ENCODE measurements around the gene TAGLN3. TPM values are rescaled to one million over a fixed set of nuclear protein-coding genes. Genes with fewer than 3 reads are reported as not detected.

Gene TAGLN3
- total RNA-seq, 1 donor from 2014 or later: 0.74 TPM

DNA sequence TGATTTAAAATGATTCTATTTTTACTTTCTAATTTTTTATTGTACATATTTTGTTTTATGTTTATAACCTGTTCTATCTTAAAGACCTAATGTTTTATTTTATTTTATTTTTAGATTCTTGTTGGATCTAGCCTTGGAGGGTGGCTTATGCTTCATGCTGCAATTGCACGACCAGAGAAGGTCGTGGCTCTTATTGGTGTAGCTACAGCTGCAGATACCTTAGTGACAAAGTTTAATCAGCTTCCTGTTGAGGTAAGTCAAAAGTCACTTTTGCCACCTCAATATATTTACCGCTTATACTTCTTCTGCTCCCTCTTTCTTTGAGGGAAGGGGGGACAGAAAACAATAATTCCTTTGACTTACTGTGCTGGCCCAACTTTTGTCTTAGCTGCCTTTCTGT lies 11.9 kb upstream of the TAGLN3 start:
- no peak for DNase-seq
- no peak overlapping the region for H3K4me3 ChIP-seq
- H3K27me3 ChIP-seq (ENCODE audit: low read depth): no peaks in the 10 kb centered on the region
- peaks cover 36% of the 10 kb centered on the region for H3K36me3 ChIP-seq
- TF ChIP-seq, protein P1, sequence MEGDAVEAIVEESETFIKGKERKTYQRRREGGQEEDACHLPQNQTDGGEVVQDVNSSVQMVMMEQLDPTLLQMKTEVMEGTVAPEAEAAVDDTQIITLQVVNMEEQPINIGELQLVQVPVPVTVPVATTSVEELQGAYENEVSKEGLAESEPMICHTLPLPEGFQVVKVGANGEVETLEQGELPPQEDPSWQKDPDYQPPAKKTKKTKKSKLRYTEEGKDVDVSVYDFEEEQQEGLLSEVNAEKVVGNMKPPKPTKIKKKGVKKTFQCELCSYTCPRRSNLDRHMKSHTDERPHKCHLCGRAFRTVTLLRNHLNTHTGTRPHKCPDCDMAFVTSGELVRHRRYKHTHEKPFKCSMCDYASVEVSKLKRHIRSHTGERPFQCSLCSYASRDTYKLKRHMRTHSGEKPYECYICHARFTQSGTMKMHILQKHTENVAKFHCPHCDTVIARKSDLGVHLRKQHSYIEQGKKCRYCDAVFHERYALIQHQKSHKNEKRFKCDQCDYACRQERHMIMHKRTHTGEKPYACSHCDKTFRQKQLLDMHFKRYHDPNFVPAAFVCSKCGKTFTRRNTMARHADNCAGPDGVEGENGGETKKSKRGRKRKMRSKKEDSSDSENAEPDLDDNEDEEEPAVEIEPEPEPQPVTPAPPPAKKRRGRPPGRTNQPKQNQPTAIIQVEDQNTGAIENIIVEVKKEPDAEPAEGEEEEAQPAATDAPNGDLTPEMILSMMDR (IDR thresholded peaks at IDR 0.05; ENCODE audit: borderline replicate concordance): no peak
- H3K27ac ChIP-seq (replicated peaks): no peak overlapping the region
- H3K4me1 ChIP-seq: peaks cover 13% of the 10 kb centered on the region
- H3K9me3 ChIP-seq (replicated peaks): no peaks in the 10 kb centered on the region
- intact Hi-C loops (cut with micrococcal nuclease): no loop called here

DNA sequence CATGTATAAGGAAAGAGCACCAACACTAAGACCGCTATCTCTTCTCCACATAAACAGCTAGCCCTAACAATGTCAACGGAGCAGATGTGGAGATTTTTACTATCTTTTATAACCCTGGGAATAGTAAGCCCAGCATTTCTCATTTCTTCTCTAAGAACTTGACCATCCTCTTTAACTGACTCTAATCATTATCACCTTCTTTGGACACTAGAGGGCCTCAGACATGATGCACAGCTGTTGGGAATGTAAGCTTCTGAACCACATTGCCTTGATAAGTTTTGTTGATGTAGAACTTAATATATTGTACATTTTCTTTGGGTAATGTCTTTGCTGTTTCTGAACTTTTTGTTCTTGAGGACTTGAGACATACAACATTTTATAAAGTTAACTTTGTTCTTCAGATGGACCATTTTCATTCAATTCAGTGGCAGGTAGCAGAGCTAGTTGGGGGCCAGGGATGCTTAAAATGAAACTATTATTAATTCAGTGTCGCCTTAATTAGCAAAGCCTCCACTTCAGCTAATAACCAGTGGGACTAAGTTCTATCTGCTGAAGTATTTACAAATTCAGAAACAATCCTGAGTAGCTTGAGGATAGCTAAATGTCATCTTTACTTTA lies 9.6 kb upstream of the TAGLN3 start:
- Histone ChIP-seq H3K36me3 (peaks cover 56% of the 10 kb centered on the region), H3K27ac (replicated peaks) (no peak overlapping the region)
- TF ChIP-seq, protein P1 (IDR thresholded peaks at IDR 0.05; ENCODE audit: borderline replicate concordance): peak; percentile 79

DNA sequence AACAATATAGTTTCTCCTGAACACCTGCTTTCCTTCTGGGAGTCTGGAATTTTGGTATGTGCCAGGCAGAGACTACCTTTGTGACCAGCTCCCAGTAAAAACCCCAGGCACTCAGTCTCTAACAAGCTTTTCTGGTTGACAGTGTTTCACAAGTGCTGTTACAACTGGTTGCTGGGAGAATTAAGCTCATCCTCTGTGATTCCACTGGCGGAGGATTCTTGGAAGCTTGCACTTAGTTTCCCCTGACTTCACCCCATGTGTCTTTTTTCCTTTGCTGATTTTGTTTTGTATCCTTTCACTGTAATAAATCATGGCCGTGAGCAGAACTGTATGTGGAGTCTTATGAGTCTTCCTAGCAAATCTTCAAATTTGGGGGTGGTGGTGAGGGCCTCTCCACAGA lies 5.7 kb upstream of the TAGLN3 start:
- intact Hi-C loops (cut with micrococcal nuclease): no loop called here
- H3K9me3 ChIP-seq (replicated peaks): no peaks in the 10 kb centered on the region
- no peak overlapping the region for H3K4me3 ChIP-seq

More for the DNA sequence above, 9.6 kb upstream of the TAGLN3 start:
- intact Hi-C loops (cut with micrococcal nuclease): no loop called here
- Histone ChIP-seq H3K9me3 (replicated peaks) (no peaks in the 10 kb centered on the region), H3K4me3 (no peak overlapping the region), H3K4me1 (peaks cover 4% of the 10 kb centered on the region), H3K27me3 (ENCODE audit: low read depth) (no peaks in the 10 kb centered on the region)
- DNase-seq: no peak

DNA sequence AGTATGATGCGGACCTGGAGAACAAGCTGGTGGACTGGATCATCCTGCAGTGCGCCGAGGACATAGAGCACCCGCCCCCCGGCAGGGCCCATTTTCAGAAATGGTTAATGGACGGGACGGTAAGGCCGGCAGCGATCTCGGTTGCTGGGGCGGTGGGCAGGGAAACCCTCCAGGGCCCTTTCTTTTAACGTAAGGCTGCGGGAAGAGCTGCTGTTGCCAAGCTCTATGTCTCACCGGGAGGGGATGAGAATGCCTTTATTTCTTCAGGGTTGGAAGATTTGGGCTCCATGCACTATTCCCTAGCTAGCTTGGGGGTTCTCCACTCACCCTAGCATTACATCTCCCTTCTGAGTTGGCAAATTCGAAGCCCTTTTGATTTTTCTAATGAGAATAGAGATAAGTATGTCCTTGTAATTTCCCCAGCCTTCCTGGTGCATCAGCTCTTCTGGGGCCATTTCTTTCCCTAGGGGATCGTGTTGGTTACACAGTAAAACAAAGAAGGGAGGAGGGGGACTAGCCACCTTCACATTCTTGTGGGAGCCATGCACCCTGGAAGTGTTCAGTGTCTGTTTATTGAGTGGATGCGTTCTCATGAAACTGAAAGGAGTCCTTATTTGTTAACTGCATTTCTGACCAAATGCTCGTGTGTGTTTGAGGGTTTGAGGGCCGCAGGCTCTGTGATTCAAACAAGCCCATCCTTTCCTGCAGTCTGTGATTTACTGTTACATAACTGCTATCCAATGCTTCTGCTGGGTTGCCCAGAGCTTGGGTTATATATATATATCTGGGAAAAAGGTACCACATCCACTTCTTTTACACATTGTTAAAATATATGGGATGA lies 982 bp downstream of the TAGLN3 start:
- TF ChIP-seq, protein P1 (IDR thresholded peaks at IDR 0.05; ENCODE audit: borderline replicate concordance): no peak
- Histone ChIP-seq H3K27ac (replicated peaks) (no peak overlapping the region), H3K4me1 (peaks cover 16% of the 10 kb centered on the region), H3K27me3 (ENCODE audit: low read depth) (peaks cover 19% of the 10 kb centered on the region), H3K9me3 (replicated peaks) (no peaks in the 10 kb centered on the region), H3K4me3 (peak overlapping the region; percentile 61), H3K36me3 (no peaks in the 10 kb centered on the region)
- DNase-seq: no peak
- intact Hi-C loops (cut with micrococcal nuclease): no loop called here

More for the DNA sequence above, 5.7 kb upstream of the TAGLN3 start:
- H3K27me3 ChIP-seq (ENCODE audit: low read depth): no peaks in the 10 kb centered on the region
- TF ChIP-seq, protein P1 (IDR thresholded peaks at IDR 0.05; ENCODE audit: borderline replicate concordance): no peak
- H3K4me1 ChIP-seq: peaks cover 4% of the 10 kb centered on the region
- H3K27ac ChIP-seq (replicated peaks): no peak overlapping the region
- H3K36me3 ChIP-seq: peaks cover 33% of the 10 kb centered on the region
- DNase-seq: no peak

DNA sequence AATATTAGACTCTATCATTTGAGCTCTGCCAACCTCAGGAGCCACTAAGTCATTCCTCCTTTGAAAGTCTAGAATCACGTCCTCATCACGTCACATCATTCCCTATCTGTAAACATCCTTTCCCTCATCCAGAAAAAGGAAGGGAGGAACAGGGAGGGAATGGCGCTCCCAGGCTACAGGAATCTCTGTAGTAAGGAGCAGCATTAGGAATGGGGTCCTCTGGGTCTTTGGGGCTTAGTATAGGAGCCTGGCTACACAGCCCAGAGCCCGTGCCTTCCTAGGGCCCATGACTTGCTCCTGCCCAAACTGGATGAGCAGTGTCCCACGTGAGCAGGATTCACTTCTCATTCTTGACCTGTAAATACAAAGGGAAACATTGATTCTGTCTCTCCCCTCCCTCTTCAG lies 1.6 kb downstream of the TAGLN3 start:
- Histone ChIP-seq H3K4me3 (no peak overlapping the region), H3K36me3 (no peaks in the 10 kb centered on the region), H3K27ac (replicated peaks) (no peak overlapping the region), H3K9me3 (replicated peaks) (no peaks in the 10 kb centered on the region), H3K27me3 (ENCODE audit: low read depth) (peaks cover 19% of the 10 kb centered on the region), H3K4me1 (peaks cover 16% of the 10 kb centered on the region)
- DNase-seq: no peak
- intact Hi-C loops (cut with micrococcal nuclease): no loop called here
- TF ChIP-seq, protein P1 (IDR thresholded peaks at IDR 0.05; ENCODE audit: borderline replicate concordance): no peak

Data from left ventricle myocardium inferior (tissue), 1 donor.